HFFc6 (cell line): ENCODE results near the gene CRMP1. TPM values are rescaled to one million over a fixed set of nuclear protein-coding genes. Genes with fewer than 3 reads are reported as not detected.

ENCODE experiments used
- DNase-seq: peaks from one replicate; pipeline ENCODE4 v3.0.0-alpha.2; 2018
- H3K27ac Mint-ChIP-seq: 2 replicates; pipeline ENCODE4 v1.8.0; 2020; ENCODE audit warnings: mild to moderate bottlenecking, mixed read lengths
- H3K27me3 Mint-ChIP-seq: 2 replicates; pipeline ENCODE4 v1.8.0; 2021; ENCODE audit warnings: mild to moderate bottlenecking, moderate library complexity, mixed read lengths; ENCODE audit not compliant: insufficient read depth
- H3K36me3 Mint-ChIP-seq: 2 replicates; pipeline ENCODE4 v1.8.0; 2021; ENCODE audit warnings: low read depth, mixed read lengths
- H3K4me1 Mint-ChIP-seq: 2 replicates; pipeline ENCODE4 v1.8.0; 2020; ENCODE audit warnings: low read depth, mixed read lengths
- H3K4me3 Mint-ChIP-seq: 2 replicates; pipeline ENCODE4 v1.8.0; 2020; ENCODE audit warnings: mild to moderate bottlenecking, moderate library complexity, mixed read lengths
- H3K9me3 Mint-ChIP-seq: 2 replicates; pipeline ENCODE4 v1.8.0; 2020; ENCODE audit warnings: mild to moderate bottlenecking, mixed read lengths
- total RNA-seq, 6 experiments: library from RNA; stranded (reverse); fragmentation: NEBNext Ultra II Directional; extraction: Animal tissue kit (Norgen Biotek cat#: 25700); gene quantifications; 2 replicates in 1 of 6; 3 replicates in 5 of 6; pipeline ENCODE4 v1.2.3, GENCODE V29; 2021
- TF ChIP-seq, protein P1 (sequence below): fragments of 200-600 bp; sonication (generic); IDR thresholded peaks from 2 replicates; pipeline ENCODE4 v1.5.0; 2021; ENCODE audit warnings: antibody characterized with exemption, mild to moderate bottlenecking

CRMP1 gene
- total RNA-seq, 6 experiments from 2014 or later, result not detected

DNA sequence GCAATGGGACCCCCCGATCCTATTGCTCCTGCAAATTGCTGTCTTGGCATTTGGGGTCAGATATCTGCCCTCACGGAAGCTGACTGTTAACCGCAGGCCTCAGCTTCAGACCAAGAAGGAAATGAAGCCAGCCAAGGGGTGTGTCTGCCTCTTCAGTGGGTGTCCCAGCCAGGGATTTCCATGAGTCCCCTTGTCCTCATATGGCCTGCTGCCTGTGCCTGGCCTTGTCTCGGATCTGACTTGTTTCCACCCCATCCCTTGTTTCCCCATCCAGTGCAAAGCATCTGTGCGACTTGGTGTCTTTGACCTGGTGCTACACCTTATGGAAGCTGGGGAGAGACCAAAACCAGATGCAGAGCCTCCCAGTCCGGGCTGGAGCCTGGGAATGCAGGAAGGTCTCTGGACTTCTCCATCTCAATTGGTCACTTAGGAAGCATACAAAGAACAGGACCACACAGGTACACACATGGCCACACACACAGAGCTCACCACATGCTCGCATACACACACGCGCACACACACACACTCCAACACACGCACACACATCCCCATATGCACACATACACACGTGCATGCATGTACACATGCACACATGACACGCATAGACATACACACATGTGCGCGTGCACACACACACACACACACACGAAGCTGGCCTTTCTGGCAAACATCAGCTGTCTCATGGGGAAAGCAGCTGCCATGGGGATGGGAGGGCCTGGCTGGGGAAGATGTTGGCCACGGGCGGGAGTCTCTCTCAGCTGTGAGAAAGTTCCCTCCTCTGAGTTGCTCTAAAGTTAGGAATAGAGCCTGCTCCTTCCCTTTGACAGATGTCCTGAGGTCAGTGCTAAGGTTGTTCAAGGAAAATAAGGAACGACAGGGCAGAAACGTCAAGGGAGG is 65.5 kb downstream of the CRMP1 start:
- H3K27ac Mint-ChIP-seq, result no peak overlapping the region
- peaks cover 2% of the 10 kb centered on the region for H3K27me3 Mint-ChIP-seq
- TF ChIP-seq, protein P1, sequence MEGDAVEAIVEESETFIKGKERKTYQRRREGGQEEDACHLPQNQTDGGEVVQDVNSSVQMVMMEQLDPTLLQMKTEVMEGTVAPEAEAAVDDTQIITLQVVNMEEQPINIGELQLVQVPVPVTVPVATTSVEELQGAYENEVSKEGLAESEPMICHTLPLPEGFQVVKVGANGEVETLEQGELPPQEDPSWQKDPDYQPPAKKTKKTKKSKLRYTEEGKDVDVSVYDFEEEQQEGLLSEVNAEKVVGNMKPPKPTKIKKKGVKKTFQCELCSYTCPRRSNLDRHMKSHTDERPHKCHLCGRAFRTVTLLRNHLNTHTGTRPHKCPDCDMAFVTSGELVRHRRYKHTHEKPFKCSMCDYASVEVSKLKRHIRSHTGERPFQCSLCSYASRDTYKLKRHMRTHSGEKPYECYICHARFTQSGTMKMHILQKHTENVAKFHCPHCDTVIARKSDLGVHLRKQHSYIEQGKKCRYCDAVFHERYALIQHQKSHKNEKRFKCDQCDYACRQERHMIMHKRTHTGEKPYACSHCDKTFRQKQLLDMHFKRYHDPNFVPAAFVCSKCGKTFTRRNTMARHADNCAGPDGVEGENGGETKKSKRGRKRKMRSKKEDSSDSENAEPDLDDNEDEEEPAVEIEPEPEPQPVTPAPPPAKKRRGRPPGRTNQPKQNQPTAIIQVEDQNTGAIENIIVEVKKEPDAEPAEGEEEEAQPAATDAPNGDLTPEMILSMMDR, result no peak
- H3K36me3 Mint-ChIP-seq, result peaks cover 53% of the 10 kb centered on the region
- H3K9me3 Mint-ChIP-seq, result no peaks in the 10 kb centered on the region
- no peak overlapping the region for H3K4me3 Mint-ChIP-seq
- peaks cover 9% of the 10 kb centered on the region; the same call in 1 of the 2 replicates for H3K4me1 Mint-ChIP-seq
- no peak for DNase-seq

DNA sequence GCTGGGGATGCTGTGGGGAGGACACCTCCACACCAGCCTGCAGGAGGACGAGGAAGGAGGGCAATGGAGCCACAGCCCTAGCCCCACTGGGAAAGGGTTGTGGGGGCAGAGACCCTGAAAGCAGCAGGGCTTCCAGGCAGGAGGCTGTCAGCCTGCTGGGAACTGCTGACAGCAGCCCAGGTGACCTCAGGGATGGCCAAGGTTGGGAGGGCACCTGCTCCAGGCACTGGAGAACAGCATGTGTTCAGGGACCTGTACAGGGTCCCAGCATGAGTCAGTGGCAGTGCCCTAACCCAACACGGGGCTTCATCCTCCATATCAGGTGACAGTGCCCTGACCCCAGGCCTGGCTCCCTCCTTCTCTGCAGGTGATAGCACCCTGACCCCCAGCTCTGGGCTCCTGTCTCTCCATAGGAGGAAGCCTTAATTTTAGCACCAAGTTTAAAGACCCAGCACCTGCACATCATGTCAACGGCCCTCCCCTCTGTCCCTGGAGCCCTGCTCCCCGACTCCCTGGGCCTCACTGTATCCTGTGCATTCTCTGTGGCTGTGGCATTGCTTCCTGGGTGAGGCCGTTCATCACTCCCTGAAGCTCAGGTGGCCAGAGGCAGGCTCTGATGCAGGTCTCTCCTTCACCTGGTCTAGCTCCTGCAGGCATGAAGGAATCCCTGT is 66.3 kb downstream of the CRMP1 start:
- peaks cover 48% of the 10 kb centered on the region for H3K36me3 Mint-ChIP-seq
- peaks cover 2% of the 10 kb centered on the region for H3K27me3 Mint-ChIP-seq

DNA sequence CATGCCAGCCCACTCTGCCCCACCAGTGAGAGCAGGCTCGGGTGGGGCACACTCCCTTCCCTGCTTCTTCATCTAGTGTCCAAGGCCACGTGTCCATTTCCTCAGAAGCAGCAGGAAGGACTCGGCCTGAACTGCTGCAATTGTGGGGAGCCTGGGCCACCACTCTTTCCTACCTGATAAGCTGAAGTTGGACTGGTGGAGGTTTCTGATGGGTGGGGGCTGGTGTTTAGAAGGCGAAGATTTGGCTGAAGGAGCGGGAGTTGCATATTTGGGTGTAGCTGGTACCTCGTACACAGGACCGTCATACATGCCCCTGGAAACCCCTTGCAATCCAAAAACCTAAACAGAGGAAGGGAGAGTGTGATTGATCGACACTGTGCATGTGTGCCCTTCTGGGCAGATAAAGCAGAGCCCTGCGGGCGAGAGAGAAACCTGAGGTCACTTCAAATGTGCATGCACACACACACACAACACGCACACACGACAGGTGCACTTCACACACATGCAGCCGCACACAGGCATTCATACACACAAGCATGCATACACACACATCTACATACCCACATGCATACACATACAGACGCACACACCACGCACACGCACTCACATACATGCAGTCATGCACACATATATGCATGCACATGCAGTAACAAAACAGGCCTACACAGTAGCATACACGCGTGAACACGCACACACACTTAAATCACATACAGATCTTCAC is 67.4 kb downstream of the CRMP1 start:
- no peak overlapping the region for H3K4me3 Mint-ChIP-seq
- peaks cover 2% of the 10 kb centered on the region for H3K27me3 Mint-ChIP-seq
- DNase-seq, result no peak
- no peaks in the 10 kb centered on the region for H3K9me3 Mint-ChIP-seq
- no peak overlapping the region for H3K27ac Mint-ChIP-seq
- H3K36me3 Mint-ChIP-seq, result peaks cover 50% of the 10 kb centered on the region
- TF ChIP-seq, protein P1, result no peak
- H3K4me1 Mint-ChIP-seq, result peaks cover 9% of the 10 kb centered on the region; the same call in 1 of the 2 replicates

More for the DNA sequence above, 66.3 kb downstream of the CRMP1 start:
- H3K4me3 Mint-ChIP-seq, result no peak overlapping the region
- no peaks in the 10 kb centered on the region for H3K9me3 Mint-ChIP-seq
- H3K4me1 Mint-ChIP-seq, result peaks cover 9% of the 10 kb centered on the region; the same call in 1 of the 2 replicates
- TF ChIP-seq, protein P1, result no peak
- H3K27ac Mint-ChIP-seq, result no peak overlapping the region
- no peak for DNase-seq

DNA sequence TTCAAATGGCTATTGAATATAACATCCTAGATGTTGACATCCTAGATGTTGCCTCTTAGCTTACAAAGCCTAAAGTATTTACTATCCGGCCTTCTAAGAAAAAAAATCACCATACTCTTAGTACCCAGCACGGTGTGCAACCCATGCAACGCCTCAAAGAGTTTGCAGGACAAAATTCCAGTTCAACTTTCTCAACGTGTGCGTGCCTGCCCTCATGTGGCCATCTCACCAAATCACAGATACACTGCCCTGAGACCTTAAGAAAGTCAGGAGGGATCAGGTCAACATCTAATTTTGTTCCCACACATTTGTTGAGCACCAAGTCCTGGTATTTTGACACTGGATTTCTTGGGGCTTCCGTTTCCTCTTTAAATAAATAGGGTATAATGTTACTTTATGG is 68.3 kb downstream of the CRMP1 start:
- TF ChIP-seq, protein P1, result peak; percentile 74
- H3K9me3 Mint-ChIP-seq, result no peaks in the 10 kb centered on the region
- no peak overlapping the region for H3K27ac Mint-ChIP-seq
- DNase-seq, result peak; percentile 13
- no peak overlapping the region for H3K4me3 Mint-ChIP-seq
- H3K4me1 Mint-ChIP-seq, result peaks cover 9% of the 10 kb centered on the region; the same call in 1 of the 2 replicates
- peaks cover 2% of the 10 kb centered on the region for H3K27me3 Mint-ChIP-seq
- peaks cover 49% of the 10 kb centered on the region for H3K36me3 Mint-ChIP-seq

DNA sequence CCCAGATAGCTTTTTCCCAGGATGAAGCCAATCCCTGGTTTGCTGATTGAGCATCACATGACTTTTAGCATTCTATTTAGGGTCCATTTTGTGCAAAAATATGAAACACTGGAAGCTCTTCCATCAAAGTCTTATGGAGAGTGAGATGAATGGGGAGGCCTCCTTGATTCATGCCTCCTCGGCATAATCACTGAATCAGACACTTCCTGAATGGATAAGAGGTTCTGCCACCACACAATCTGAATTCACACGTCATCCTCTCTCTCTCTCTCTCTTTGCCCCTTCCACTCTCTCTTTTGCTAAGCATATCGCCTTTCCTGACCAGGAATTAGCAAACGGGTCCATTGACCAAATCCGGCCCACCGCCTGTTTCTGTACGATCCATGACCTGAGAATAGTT is 68.7 kb downstream of the CRMP1 start:
- DNase-seq, result no peak
- H3K4me3 Mint-ChIP-seq, result no peak overlapping the region

More for the DNA sequence above, 68.7 kb downstream of the CRMP1 start:
- Mint-ChIP-seq H3K9me3 (no peaks in the 10 kb centered on the region), H3K27ac (no peak overlapping the region), H3K36me3 (peaks cover 46% of the 10 kb centered on the region), H3K27me3 (peaks cover 2% of the 10 kb centered on the region), H3K4me1 (peaks cover 9% of the 10 kb centered on the region; the same call in 1 of the 2 replicates)
- TF ChIP-seq, protein P1, result no peak
